ENCODE results near the gene PLEKHA6.

PLEKHA6 gene

DNA sequence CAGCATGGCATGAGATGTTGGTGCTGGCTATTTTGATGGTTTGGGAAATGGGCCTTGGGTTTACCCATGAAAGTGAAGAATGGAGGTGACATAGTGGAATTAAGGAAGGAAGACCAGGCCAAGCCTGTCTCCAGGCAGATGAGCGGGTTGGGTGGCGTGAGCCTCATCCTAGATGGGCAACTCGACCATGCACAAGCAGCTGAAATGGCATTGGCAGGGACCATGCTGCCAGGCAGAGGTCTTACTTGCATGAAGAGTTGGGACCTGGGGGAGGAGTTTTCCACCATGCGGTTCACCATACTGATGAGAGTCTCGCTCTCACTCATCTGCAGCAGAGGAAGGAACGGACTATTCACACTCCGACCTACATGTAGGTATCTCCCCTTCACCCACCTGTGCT is 108.4 kb downstream of the PLEKHA6 start:
- Histone ChIP-seq H2AFZ (ENCODE audit: insufficient read depth, low read length, poor library complexity) (no peak overlapping the region), H3K23ac (ENCODE audit: low read length) (no peak overlapping the region), H2BK12ac (ENCODE audit: low read length) (no peak overlapping the region), H3K4ac (ENCODE audit: low read depth, low read length) (no peak overlapping the region), H3K36me3 (ENCODE audit: control insufficient read depth in 1 of 2, insufficient read depth in 2 of 2, low read length in 2 of 2) (peaks cover 22 to 26% of the 10 kb centered on the region in 2 experiments), H3K4me1 (ENCODE audit: control insufficient read depth in 1 of 2, insufficient read depth in 2 of 2, low read length in 2 of 2) (peaks cover 2 to 8% of the 10 kb centered on the region in 2 experiments), H4K8ac (ENCODE audit: low read depth, low read length) (no peak overlapping the region), H3K9ac (ENCODE audit: low read length) (no peak overlapping the region), H4K91ac (ENCODE audit: low read depth, low read length) (no peak overlapping the region), H3K14ac (ENCODE audit: low read length) (no peak overlapping the region), H2BK120ac (ENCODE audit: insufficient read depth, low read length, poor library complexity) (no peak overlapping the region), H3K27me3 (ENCODE audit: insufficient read depth, low read length) (no peaks in the 10 kb centered on the region), H3K27ac (ENCODE audit: low read depth, low read length) (no peak overlapping the region), H3K79me1 (ENCODE audit: low read length) (no peaks in the 10 kb centered on the region), H3K9me3 (ENCODE audit: insufficient read depth, low read depth, low read length) (peaks cover 2% of the 10 kb centered on the region), H4K12ac (ENCODE audit: low read depth, low read length) (no peak overlapping the region), H3K79me2 (ENCODE audit: control insufficient read depth, insufficient read depth, low read length, poor library complexity) (no peaks in the 10 kb centered on the region), H3K4me3 (ENCODE audit: low read depth, low read length) (peak overlapping the region; percentile 42), H2AK5ac (ENCODE audit: low read length) (no peak overlapping the region), H3K18ac (ENCODE audit: low read length) (no peak overlapping the region), H3K4me2 (ENCODE audit: low read length) (no peak overlapping the region), H2BK5ac (ENCODE audit: low read depth, low read length, poor library complexity) (no peak overlapping the region)
- WGBS (ENCODE audit: extremely low coverage, insufficient coverage, insufficient read length): no CpG with 5 or more reads among the region's 7 CpGs
- no peak for DNase-seq

- no peaks in the 10 kb centered on the region for H3K27me3 ChIP-seq (ENCODE audit: insufficient read depth, low read length)
- H3K23ac ChIP-seq (ENCODE audit: low read length): no peak overlapping the region
- no peak overlapping the region for H2BK12ac ChIP-seq (ENCODE audit: low read length)
- H2BK120ac ChIP-seq (ENCODE audit: insufficient read depth, low read length, poor library complexity): no peak overlapping the region
- no peak overlapping the region for H3K4me2 ChIP-seq (ENCODE audit: low read length)
- H3K4me1 ChIP-seq (ENCODE audit: control insufficient read depth in 1 of 2, insufficient read depth in 2 of 2, low read length in 2 of 2): peaks cover 2 to 4% of the 10 kb centered on the region in 2 experiments
- no peak overlapping the region for H2AFZ ChIP-seq (ENCODE audit: insufficient read depth, low read length, poor library complexity)
- H3K79me1 ChIP-seq (ENCODE audit: low read length): no peaks in the 10 kb centered on the region
- peaks cover 2% of the 10 kb centered on the region for H3K9me3 ChIP-seq (ENCODE audit: insufficient read depth, low read depth, low read length)
- H3K27ac ChIP-seq (ENCODE audit: low read depth, low read length): no peak overlapping the region
- no CpG with 5 or more reads among the region's 12 CpGs for WGBS (ENCODE audit: extremely low coverage, insufficient coverage, insufficient read length)
- no peak overlapping the region for H4K8ac ChIP-seq (ENCODE audit: low read depth, low read length)
- H3K14ac ChIP-seq (ENCODE audit: low read length): no peak overlapping the region
- no peak for DNase-seq
- H3K9ac ChIP-seq (ENCODE audit: low read length): no peak overlapping the region
- peaks cover 24 to 33% of the 10 kb centered on the region in 2 experiments for H3K36me3 ChIP-seq (ENCODE audit: control insufficient read depth in 1 of 2, insufficient read depth in 2 of 2, low read length in 2 of 2)
- no peaks in the 10 kb centered on the region for H3K79me2 ChIP-seq (ENCODE audit: control insufficient read depth, insufficient read depth, low read length, poor library complexity)
- no peak overlapping the region for H3K4ac ChIP-seq (ENCODE audit: low read depth, low read length)
- H3K18ac ChIP-seq (ENCODE audit: low read length): no peak overlapping the region
- no peak overlapping the region for H2BK5ac ChIP-seq (ENCODE audit: low read depth, low read length, poor library complexity)
- H4K12ac ChIP-seq (ENCODE audit: low read depth, low read length): no peak overlapping the region
- no peak overlapping the region for H2AK5ac ChIP-seq (ENCODE audit: low read length)
- H4K91ac ChIP-seq (ENCODE audit: low read depth, low read length): no peak overlapping the region
- H3K4me3 ChIP-seq (ENCODE audit: low read depth, low read length): no peak overlapping the region
These were observed 109.2 kb downstream of the PLEKHA6 start for GRCh38 chr1:204250428-204251030.

- H3K4me2 ChIP-seq (ENCODE audit: low read length): no peak overlapping the region
- H3K27me3 ChIP-seq (ENCODE audit: insufficient read depth, low read length): no peaks in the 10 kb centered on the region
- H2AK5ac ChIP-seq (ENCODE audit: low read length): no peak overlapping the region
- peaks cover 2 to 4% of the 10 kb centered on the region in 2 experiments for H3K4me1 ChIP-seq (ENCODE audit: control insufficient read depth in 1 of 2, insufficient read depth in 2 of 2, low read length in 2 of 2)
- H2BK120ac ChIP-seq (ENCODE audit: insufficient read depth, low read length, poor library complexity): no peak overlapping the region
- no peak overlapping the region for H3K14ac ChIP-seq (ENCODE audit: low read length)
- no peak overlapping the region for H4K12ac ChIP-seq (ENCODE audit: low read depth, low read length)
- no peaks in the 10 kb centered on the region for H3K79me1 ChIP-seq (ENCODE audit: low read length)
- H3K79me2 ChIP-seq (ENCODE audit: control insufficient read depth, insufficient read depth, low read length, poor library complexity): no peaks in the 10 kb centered on the region
- H3K9ac ChIP-seq (ENCODE audit: low read length): no peak overlapping the region
- H3K9me3 ChIP-seq (ENCODE audit: insufficient read depth, low read depth, low read length): peaks cover 3% of the 10 kb centered on the region
- H3K36me3 ChIP-seq (ENCODE audit: control insufficient read depth in 1 of 2, insufficient read depth in 2 of 2, low read length in 2 of 2): peaks cover 30 to 39% of the 10 kb centered on the region in 2 experiments
- H3K27ac ChIP-seq (ENCODE audit: low read depth, low read length): no peak overlapping the region
- H2BK5ac ChIP-seq (ENCODE audit: low read depth, low read length, poor library complexity): no peak overlapping the region
- H2AFZ ChIP-seq (ENCODE audit: insufficient read depth, low read length, poor library complexity): no peak overlapping the region
- H3K23ac ChIP-seq (ENCODE audit: low read length): no peak overlapping the region
- no peak overlapping the region for H4K91ac ChIP-seq (ENCODE audit: low read depth, low read length)
- peak; percentile 54 to 80 for DNase-seq
- no peak overlapping the region for H3K4ac ChIP-seq (ENCODE audit: low read depth, low read length)
- no CpG with 5 or more reads among the region's 7 CpGs for WGBS (ENCODE audit: extremely low coverage, insufficient coverage, insufficient read length)
- no peak overlapping the region for H3K4me3 ChIP-seq (ENCODE audit: low read depth, low read length)
- H2BK12ac ChIP-seq (ENCODE audit: low read length): no peak overlapping the region
- H4K8ac ChIP-seq (ENCODE audit: low read depth, low read length): no peak overlapping the region
- no peak overlapping the region for H3K18ac ChIP-seq (ENCODE audit: low read length)
These were observed 109.8 kb downstream of the PLEKHA6 start for GRCh38 chr1:204249736-204250427.

GRCh38 chr1:204248954-204249353 is 110.8 kb downstream of the PLEKHA6 start:
- no peaks in the 10 kb centered on the region for H3K79me2 ChIP-seq (ENCODE audit: control insufficient read depth, insufficient read depth, low read length, poor library complexity)
- no CpG with 5 or more reads among the region's 3 CpGs for WGBS (ENCODE audit: extremely low coverage, insufficient coverage, insufficient read length)
- no peak overlapping the region for H2AFZ ChIP-seq (ENCODE audit: insufficient read depth, low read length, poor library complexity)
- H3K4me2 ChIP-seq (ENCODE audit: low read length): no peak overlapping the region
- no peak overlapping the region for H3K18ac ChIP-seq (ENCODE audit: low read length)
- H3K27ac ChIP-seq (ENCODE audit: low read depth, low read length): no peak overlapping the region
- no peak overlapping the region for H2BK120ac ChIP-seq (ENCODE audit: insufficient read depth, low read length, poor library complexity)
- H3K4me3 ChIP-seq (ENCODE audit: low read depth, low read length): no peak overlapping the region
- no peak overlapping the region for H2BK5ac ChIP-seq (ENCODE audit: low read depth, low read length, poor library complexity)
- peaks cover 2% of the 10 kb centered on the region in 2 experiments for H3K4me1 ChIP-seq (ENCODE audit: control insufficient read depth in 1 of 2, insufficient read depth in 2 of 2, low read length in 2 of 2)
- no peak overlapping the region for H3K4ac ChIP-seq (ENCODE audit: low read depth, low read length)
- H3K79me1 ChIP-seq (ENCODE audit: low read length): no peaks in the 10 kb centered on the region
- no peak overlapping the region for H4K91ac ChIP-seq (ENCODE audit: low read depth, low read length)
- DNase-seq: no peak
- H2AK5ac ChIP-seq (ENCODE audit: low read length): no peak overlapping the region
- H3K9me3 ChIP-seq (ENCODE audit: insufficient read depth, low read depth, low read length): peaks cover 5% of the 10 kb centered on the region
- H3K9ac ChIP-seq (ENCODE audit: low read length): no peak overlapping the region
- no peak overlapping the region for H3K23ac ChIP-seq (ENCODE audit: low read length)
- H3K36me3 ChIP-seq (ENCODE audit: control insufficient read depth in 1 of 2, insufficient read depth in 2 of 2, low read length in 2 of 2): peaks cover 36 to 43% of the 10 kb centered on the region in 2 experiments
- no peak overlapping the region for H3K14ac ChIP-seq (ENCODE audit: low read length)
- H4K8ac ChIP-seq (ENCODE audit: low read depth, low read length): no peak overlapping the region
- H2BK12ac ChIP-seq (ENCODE audit: low read length): no peak overlapping the region
- H3K27me3 ChIP-seq (ENCODE audit: insufficient read depth, low read length): no peaks in the 10 kb centered on the region
- no peak overlapping the region for H4K12ac ChIP-seq (ENCODE audit: low read depth, low read length)

Data from trophoblast cell (in vitro differentiated cells and primary cell).